AG04449 (cell line): Measurements from ENCODE around the gene TRHDE.

ENCODE experiments used
- CTCF ChIA-PET: fragments of 350-600 bp; formaldehyde crosslinking; extraction: SDS; loops from one replicate; lab custom pipeline; 2021; ENCODE audit warnings: antibody characterized with exemption; lab: Yijun Ruan, JAX
- POLR2A ChIA-PET: fragments of 400-600, 350-600 bp; formaldehyde crosslinking; extraction: SDS; loops from one replicate; lab custom pipeline; 2020; ENCODE audit warnings: antibody characterized with exemption, inconsistent platforms; lab: Yijun Ruan, JAX
- DNase-seq: peaks from one replicate; pipeline ENCODE4 v3.0.0-alpha.2; 2010; ENCODE audit warnings: low read depth, low spot score
- H3K4me3 ChIP-seq: 2 replicates; pipeline ENCODE4 v1.5.1; 2011; ENCODE audit warnings: low read depth, mild to moderate bottlenecking, control low read depth, low read length
- CTCF ChIP-seq: IDR thresholded peaks from one replicate; pipeline ENCODE4 v1.5.1; 2011; ENCODE audit warnings: mild to moderate bottlenecking, moderate library complexity, low read length, control low read depth, inconsistent platforms; ENCODE audit not compliant: insufficient read depth; ENCODE audit errors: missing control alignments

Gene TRHDE

GRCh38 chr12:72270246-72270645 lies 1.9 kb upstream of the TRHDE start:
- DNase-seq = no peak
- POLR2A ChIA-PET = no interaction called here
- H3K4me3 ChIP-seq = peak overlapping the region; percentile 93
- no peak for TF ChIP-seq CTCF
- CTCF ChIA-PET = interaction anchor here (1.2 to 7.2 kb wide), 4 partner anchors 9 to 254 kb away, joined by 3 to 62 read pairs (median 11); no protein-coding TSS in a partner anchor

DNA sequence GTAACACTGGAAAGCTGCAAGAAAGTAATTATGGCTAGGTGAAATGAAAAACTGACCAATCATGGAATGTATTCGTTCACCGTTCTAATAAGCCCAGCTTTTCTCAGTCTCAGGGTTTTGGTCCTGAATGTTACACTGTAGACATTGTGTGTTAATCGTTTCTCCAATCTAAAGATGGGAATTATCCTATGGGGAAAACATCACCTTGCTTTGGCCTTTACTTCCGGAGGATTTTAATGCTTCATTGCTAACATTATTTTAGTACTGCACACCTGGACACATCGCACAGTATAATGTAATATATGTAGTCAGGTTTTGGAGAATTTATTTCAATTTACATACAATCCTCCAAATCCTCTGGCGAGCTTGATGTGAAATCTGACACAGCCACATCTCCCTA lies 1.2 kb upstream of the TRHDE start:
- peak overlapping the region; percentile 93 for H3K4me3 ChIP-seq
- TF ChIP-seq CTCF = no peak
- ChIA-PET POLR2A (interaction anchor here (0.8 to 0.9 kb wide), 2 partner anchors 14 to 40 kb away, joined by 3 to 4 read pairs; no protein-coding TSS in a partner anchor), CTCF (interaction anchor here (0.7 to 7.2 kb wide), 6 partner anchors 9 to 255 kb away, joined by 3 to 62 read pairs (median 6); no protein-coding TSS in a partner anchor)
- no peak for DNase-seq

DNA sequence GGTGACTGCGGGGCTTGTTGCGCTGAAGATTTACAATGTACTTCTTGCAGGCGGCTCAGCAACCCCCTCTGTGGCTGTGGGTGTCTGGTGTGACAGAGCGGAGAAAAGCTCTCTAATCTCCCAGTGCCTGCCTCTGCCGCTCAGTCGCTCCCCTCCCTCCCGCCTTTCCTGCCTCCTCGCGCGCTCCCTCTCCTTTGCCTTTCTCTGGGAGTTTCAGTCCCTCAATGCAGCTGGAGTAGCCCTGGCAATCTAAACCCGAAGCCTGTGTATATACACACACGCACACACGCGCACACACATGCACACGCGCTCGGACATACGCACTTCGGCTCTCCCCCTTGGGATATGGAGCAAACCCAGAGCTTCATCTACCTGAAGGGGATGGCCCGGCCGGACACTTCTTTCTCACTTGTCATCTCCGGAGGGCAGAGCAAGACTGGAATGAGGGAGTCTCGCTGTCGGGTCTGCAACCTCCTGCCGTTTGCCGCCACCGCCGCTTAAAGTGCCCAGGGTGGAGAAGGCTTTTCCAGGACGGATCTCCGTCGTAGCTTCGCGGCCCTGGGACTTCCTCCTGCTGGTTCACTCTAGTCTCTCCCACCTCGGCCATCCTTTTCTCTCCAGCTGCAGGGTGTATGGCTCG lies 599 bp upstream of the TRHDE start:
- no peak for DNase-seq
- ChIA-PET POLR2A (interaction anchor here (0.8 to 1.1 kb wide), 4 partner anchors 10 to 41 kb away, joined by 3 to 4 read pairs (median 4); no protein-coding TSS in a partner anchor), CTCF (interaction anchor here (0.7 to 7.2 kb wide), 7 partner anchors 8 to 255 kb away, joined by 3 to 62 read pairs (median 4); no protein-coding TSS in a partner anchor)
- TF ChIP-seq CTCF = no peak
- H3K4me3 ChIP-seq = peak overlapping the region; percentile 93

DNA sequence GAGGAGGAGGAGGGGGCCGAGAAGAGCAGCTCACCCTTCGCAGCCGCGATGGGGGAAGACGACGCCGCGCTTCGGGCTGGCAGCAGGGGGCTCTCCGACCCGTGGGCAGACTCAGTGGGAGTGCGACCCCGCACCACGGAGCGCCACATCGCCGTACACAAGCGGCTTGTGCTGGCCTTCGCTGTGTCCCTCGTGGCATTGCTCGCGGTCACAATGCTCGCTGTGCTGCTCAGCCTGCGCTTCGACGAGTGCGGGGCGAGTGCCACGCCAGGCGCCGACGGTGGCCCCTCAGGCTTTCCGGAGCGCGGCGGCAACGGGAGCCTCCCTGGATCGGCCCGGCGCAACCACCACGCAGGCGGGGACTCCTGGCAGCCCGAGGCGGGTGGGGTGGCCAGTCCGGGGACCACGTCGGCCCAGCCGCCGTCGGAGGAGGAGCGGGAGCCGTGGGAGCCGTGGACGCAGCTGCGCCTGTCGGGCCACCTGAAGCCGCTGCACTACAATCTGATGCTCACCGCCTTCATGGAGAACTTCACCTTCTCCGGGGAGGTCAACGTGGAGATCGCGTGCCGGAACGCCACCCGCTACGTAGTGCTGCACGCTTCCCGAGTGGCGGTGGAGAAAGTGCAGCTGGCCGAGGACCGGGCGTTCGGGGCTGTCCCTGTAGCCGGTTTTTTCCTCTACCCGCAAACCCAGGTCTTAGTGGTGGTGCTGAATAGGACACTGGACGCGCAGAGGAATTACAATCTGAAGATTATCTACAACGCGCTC lies 745 bp downstream of the TRHDE start:
- no peak for DNase-seq
- peak overlapping the region; percentile 93 for H3K4me3 ChIP-seq
- TF ChIP-seq CTCF = peak; percentile 47
- ChIA-PET CTCF (interaction anchor here (0.7 to 7.2 kb wide), 10 partner anchors 8 to 256 kb away, joined by 3 to 62 read pairs (median 6); no protein-coding TSS in a partner anchor), POLR2A (interaction anchor here (0.9 to 2.2 kb wide), 4 partner anchors 12 to 42 kb away, joined by 3 to 10 read pairs (median 4); no protein-coding TSS in a partner anchor)

DNA sequence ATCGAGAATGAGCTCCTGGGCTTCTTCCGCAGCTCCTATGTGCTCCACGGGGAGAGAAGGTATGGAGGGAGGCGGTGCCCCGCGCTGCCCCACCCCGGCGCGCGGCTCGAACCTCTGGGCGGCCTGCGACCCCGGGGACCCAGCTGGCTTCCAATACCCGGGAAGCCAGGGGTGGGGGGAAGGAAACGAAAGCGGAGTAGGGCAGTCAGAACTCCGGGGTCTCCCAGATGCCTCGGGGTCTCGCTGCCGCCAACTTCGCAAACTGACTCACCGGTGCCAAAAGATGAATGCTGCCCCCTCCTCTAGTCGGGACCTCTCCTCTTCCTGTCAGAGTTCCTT lies 1.3 kb downstream of the TRHDE start:
- TF ChIP-seq CTCF = no peak
- DNase-seq = no peak
- ChIA-PET CTCF (interaction anchor here (0.7 to 7.2 kb wide), 7 partner anchors 8 to 256 kb away, joined by 3 to 62 read pairs (median 8); no protein-coding TSS in a partner anchor), POLR2A (interaction anchor here (1.2 to 2.2 kb wide), 2 partner anchors 23 to 43 kb away, joined by 4 to 10 read pairs; no protein-coding TSS in a partner anchor)
- H3K4me3 ChIP-seq = peak overlapping the region; percentile 93

GRCh38 chr12:72273851-72274351 lies 1.7 kb downstream of the TRHDE start:
- DNase-seq = no peak
- ChIA-PET CTCF (interaction anchor here (0.7 to 7.2 kb wide), 7 partner anchors 9 to 257 kb away, joined by 3 to 62 read pairs (median 8); no protein-coding TSS in a partner anchor), POLR2A (interaction anchor here (1.2 to 2.2 kb wide), 2 partner anchors 22 to 43 kb away, joined by 4 to 10 read pairs; no protein-coding TSS in a partner anchor)
- peak overlapping the region; percentile 93 for H3K4me3 ChIP-seq
- TF ChIP-seq CTCF = no peak
